Transverse colon (tissue), 4 donors: ENCODE data around the gene PLA2G12B.

Experiments used
- EP300 ChIP-seq: sonication (generic); formaldehyde crosslinking; IDR thresholded peaks from one replicate; pipeline ENCODE4 v1.6.1; 2017; ENCODE audit warnings: antibody characterized with exemption, low read depth
- POLR2A ChIP-seq: fragments of 450-650 bp; IDR thresholded peaks from one replicate; pipeline ENCODE4 v1.6.1; 2016; ENCODE audit warnings: antibody characterized with exemption, mild to moderate bottlenecking, moderate library complexity
- POLR2AphosphoS5 ChIP-seq, 3 donors: sonication (generic); formaldehyde crosslinking; IDR thresholded peaks; one replicate each; pipeline ENCODE4 v1.6.1; 2016; ENCODE audit warnings: antibody characterized with exemption in 3 of 3
- TF ChIP-seq, protein P1 (sequence below), 5 experiments: fragments of 200-600 bp in 3 of 5; fragments of 450-650 bp in 2 of 5; sonication (generic) in 3 of 5; IDR thresholded peaks; 1 replicate in 2 of 5; 2 replicates in 3 of 5; pipeline ENCODE4 v1.5.1; 2016 to 2017; ENCODE audit warnings: antibody characterized with exemption in 5 of 5, inconsistent platforms in 3 of 5, mild to moderate bottlenecking in 2 of 5, moderate library complexity in 1 of 5

DNA sequence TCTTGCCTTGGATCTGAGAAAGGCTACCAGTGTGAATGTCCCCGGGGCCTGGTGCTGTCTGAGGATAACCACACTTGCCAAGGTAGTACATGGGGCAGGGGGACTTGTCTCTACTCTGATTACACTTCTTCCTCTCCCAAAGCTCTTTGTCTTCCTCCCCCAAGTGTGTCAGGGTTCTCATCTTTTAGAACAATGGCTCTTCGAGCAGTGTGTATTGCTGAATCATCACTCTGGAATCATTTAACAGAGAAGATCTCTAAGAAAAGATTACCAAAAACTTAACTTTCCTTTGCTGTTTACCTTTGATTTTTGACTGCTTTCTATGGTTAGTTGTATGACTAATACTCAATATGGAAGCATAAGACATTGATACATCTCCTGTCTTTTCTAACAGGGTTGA lies 42.8 kb downstream of the PLA2G12B start:
- TF ChIP-seq POLR2A (no peak), POLR2AphosphoS5 (IDR thresholded peaks at IDR 0.05) (no peak), EP300 (no peak)
- TF ChIP-seq, protein P1, sequence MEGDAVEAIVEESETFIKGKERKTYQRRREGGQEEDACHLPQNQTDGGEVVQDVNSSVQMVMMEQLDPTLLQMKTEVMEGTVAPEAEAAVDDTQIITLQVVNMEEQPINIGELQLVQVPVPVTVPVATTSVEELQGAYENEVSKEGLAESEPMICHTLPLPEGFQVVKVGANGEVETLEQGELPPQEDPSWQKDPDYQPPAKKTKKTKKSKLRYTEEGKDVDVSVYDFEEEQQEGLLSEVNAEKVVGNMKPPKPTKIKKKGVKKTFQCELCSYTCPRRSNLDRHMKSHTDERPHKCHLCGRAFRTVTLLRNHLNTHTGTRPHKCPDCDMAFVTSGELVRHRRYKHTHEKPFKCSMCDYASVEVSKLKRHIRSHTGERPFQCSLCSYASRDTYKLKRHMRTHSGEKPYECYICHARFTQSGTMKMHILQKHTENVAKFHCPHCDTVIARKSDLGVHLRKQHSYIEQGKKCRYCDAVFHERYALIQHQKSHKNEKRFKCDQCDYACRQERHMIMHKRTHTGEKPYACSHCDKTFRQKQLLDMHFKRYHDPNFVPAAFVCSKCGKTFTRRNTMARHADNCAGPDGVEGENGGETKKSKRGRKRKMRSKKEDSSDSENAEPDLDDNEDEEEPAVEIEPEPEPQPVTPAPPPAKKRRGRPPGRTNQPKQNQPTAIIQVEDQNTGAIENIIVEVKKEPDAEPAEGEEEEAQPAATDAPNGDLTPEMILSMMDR (IDR thresholded peaks at IDR 0.05), result no peak
